Mucosa of descending colon (tissue), 3 donors: ENCODE results near the gene OTOP2. TPM values are rescaled to one million over a fixed set of nuclear protein-coding genes. Genes with fewer than 3 reads are reported as not detected.
"Not testable (repeated sequence)": the region's sequence is repeated elsewhere in the genome, so short reads cannot be mapped to it uniquely, and the experiment has no call there.

Experiments
- ATAC-seq: fragments of 200-7000 bp; cut with Tn5 transposase; one replicate; pipeline ENCODE4 v1.9.1; 2020; ENCODE audit warnings: mild to moderate bottlenecking, moderate library complexity
- DNase-seq, 3 donors: peaks; one replicate each; pipeline ENCODE4 v3.0.0-alpha.2; 2020
- H3K36me3 ChIP-seq: fragments of 200-600 bp; one replicate; pipeline ENCODE4 v1.8.0; 2021; ENCODE audit warnings: low read depth, mild to moderate bottlenecking
- H3K4me1 ChIP-seq: fragments of 200-600 bp; one replicate; pipeline ENCODE4 v1.8.0; 2021; ENCODE audit warnings: low read depth, mild to moderate bottlenecking
- H3K4me3 ChIP-seq: fragments of 200-600 bp; one replicate; pipeline ENCODE4 v1.8.0; 2021; ENCODE audit warnings: mild to moderate bottlenecking
- H3K9me3 ChIP-seq: fragments of 200-600 bp; one replicate; pipeline ENCODE4 v1.8.0; 2021; ENCODE audit warnings: mild to moderate bottlenecking
- CTCF ChIP-seq: fragments of 200-600 bp; IDR thresholded peaks from one replicate; pipeline ENCODE4 v1.8.0; 2022; ENCODE audit warnings: antibody characterized with exemption, mild to moderate bottlenecking
- intact Hi-C, 2 donors: fragments of 100-400 bp; cut with DNase I in 1 of 2; cut with micrococcal nuclease in 1 of 2; formaldehyde crosslinking; loops; one replicate each; pipeline versions ENCODE4 v1.11.0 to v1.11.1; 2022; cut with DNase I, micrococcal nuclease
- total RNA-seq, 3 donors: library from RNA; stranded (reverse); fragmentation: NEBNext Ultra II Directional in 2 of 3; extraction: Animal tissue kit (Norgen Biotek cat#: 25700) in 2 of 3; gene quantifications; one replicate each; pipeline versions ENCODE4 v1.2.1 to v1.2.4, GENCODE V29; 2021 to 2023
- donor health status: DM: no; HTN: no; CAD: no; lungs with moderate emphysema.
- donor health status: DM: no; HTN: no; CAD: no.
- donor health status: DM: no; HTN: yes; CAD: no.

Gene OTOP2
- total RNA-seq, 3 donors from 2014 or later: 15.3 to 135 (median 54.0) TPM

- Histone ChIP-seq H3K4me1 (peaks cover 9% of the 10 kb centered on the region), H3K36me3 (no peaks in the 10 kb centered on the region), H3K4me3 (no peak overlapping the region), H3K9me3 (no peaks in the 10 kb centered on the region)
- intact Hi-C loops: no loop called here
- DNase-seq: no peak
- no peak for ATAC-seq
- no peak for TF ChIP-seq CTCF
Measured at GRCh38 chr17:74979408-74980146, 55.5 kb downstream of the OTOP2 start.

GRCh38 chr17:74981318-74981978, 57.4 kb downstream of the OTOP2 start:
- H3K9me3 ChIP-seq: no peaks in the 10 kb centered on the region
- intact Hi-C loops: no loop called here
- H3K4me3 ChIP-seq: peak overlapping the region; percentile 19
- ATAC-seq: no peak
- no peak for TF ChIP-seq CTCF
- H3K36me3 ChIP-seq: no peaks in the 10 kb centered on the region
- peaks cover 9% of the 10 kb centered on the region for H3K4me1 ChIP-seq
- no peak for DNase-seq

- peaks cover 11% of the 10 kb centered on the region for H3K4me1 ChIP-seq
- peak; percentile 56 to 84 (median 79) for DNase-seq
- H3K4me3 ChIP-seq: peak overlapping the region; percentile 19
- intact Hi-C loops: no loop called here
- no peak for TF ChIP-seq CTCF
- no peaks in the 10 kb centered on the region for H3K36me3 ChIP-seq
- H3K9me3 ChIP-seq: no peaks in the 10 kb centered on the region
- peak; percentile 94 for ATAC-seq
Measured at GRCh38 chr17:74981979-74982662, 58.0 kb downstream of the OTOP2 start.

GRCh38 chr17:74982663-74983313, 58.7 kb downstream of the OTOP2 start:
- H3K9me3 ChIP-seq, H3K4me3 ChIP-seq, H3K36me3 ChIP-seq, DNase-seq, ATAC-seq, intact Hi-C loops: not testable (repeated sequence)
- peaks cover 12% of the 10 kb centered on the region for H3K4me1 ChIP-seq

Other genes starting within 250 kb of the OTOP2 start
- 1 to 10 TPM; 2.0 TPM for gene CD300LF, start 211.3 kb upstream of the OTOP2 start, total RNA-seq
- 1 to 10 TPM; 4.3 to 9.8 (median 9.0) TPM for gene RAB37, start 187.0 kb upstream of the OTOP2 start, total RNA-seq
- 100 to 1,000 TPM; 109 to 281 (median 164) TPM for gene NHERF1, start 175.6 kb upstream of the OTOP2 start, total RNA-seq
- 10 to 100 TPM; 35.8 to 40.6 (median 39.8) TPM for gene NAT9, start 147.9 kb upstream of the OTOP2 start, total RNA-seq
- gene GRIN2C, start 64.4 kb upstream of the OTOP2 start, total RNA-seq: 1 to 10 TPM in 1 of 3 donors, under 1 TPM in 2; 0.35 to 1.4 (median 0.55) TPM
- gene FDXR, start 51.3 kb upstream of the OTOP2 start, total RNA-seq: 10 to 100 TPM; 10.6 to 14.8 (median 12.0) TPM
- gene FADS6, start 30.6 kb upstream of the OTOP2 start, total RNA-seq: 1 to 10 TPM in 2 of 3 donors, under 1 TPM in 1; 0.14 to 4.2 (median 1.1) TPM
- gene USH1G, start 1.0 kb upstream of the OTOP2 start, total RNA-seq: not detected
- gene OTOP3, start 11.6 kb downstream of the OTOP2 start, total RNA-seq: 1 to 10 TPM in 2 of 3 donors, under 1 TPM in 1; 0.38 to 2.8 (median 1.5) TPM
- 10 to 100 TPM; 29.9 to 56.9 (median 47.4) TPM for gene HID1, start 48.5 kb downstream of the OTOP2 start, total RNA-seq
- gene CDR2L, start 63.4 kb downstream of the OTOP2 start, total RNA-seq: 10 to 100 TPM in 1 of 3 donors, 1 to 10 TPM in 2; 2.2 to 14.0 (median 3.1) TPM
- gene MRPL58, start 88.4 kb downstream of the OTOP2 start, total RNA-seq: 10 to 100 TPM; 24.7 to 32.9 (median 25.4) TPM
- gene ATP5PD, start 122.7 kb downstream of the OTOP2 start, total RNA-seq: 100 to 1,000 TPM; 292 to 362 (median 338) TPM
- 10 to 100 TPM; 19.1 to 30.0 (median 21.2) TPM for gene KCTD2, start 123.0 kb downstream of the OTOP2 start, total RNA-seq
- 10 to 100 TPM; 18.2 to 58.8 (median 26.4) TPM for gene SLC16A5, start 163.7 kb downstream of the OTOP2 start, total RNA-seq
- 10 to 100 TPM; 16.7 to 24.3 (median 18.3) TPM for gene ARMC7, start 185.7 kb downstream of the OTOP2 start, total RNA-seq
- 10 to 100 TPM; 57.2 to 97.6 (median 75.4) TPM for gene NT5C, start 207.5 kb downstream of the OTOP2 start, total RNA-seq
- 100 to 1,000 TPM; 105 to 314 (median 209) TPM for gene JPT1, start 230.2 kb downstream of the OTOP2 start, total RNA-seq